Gastroesophageal sphincter (tissue), 4 donors: ENCODE measurements around the gene ARHGAP22. TPM values are rescaled to one million over a fixed set of nuclear protein-coding genes. Genes with fewer than 3 reads are reported as not detected.
A peak's percentile ranks its signal among the peaks of the same experiment; 100 is the strongest.

Experiments
- ATAC-seq: fragments of 150-250 bp; one replicate; pipeline ENCODE4 v1.9.1; 2016; ENCODE audit warnings: mild to moderate bottlenecking, moderate library complexity
- H3K27ac ChIP-seq, 4 donors: fragments of 200-600 bp; sonication (generic) in 3 of 4; 1 replicate in 3 of 4; 2 replicates in 1 of 4; pipeline ENCODE4 v1.5.1; 2016 to 2019
- H3K27me3 ChIP-seq: fragments of 200-600 bp; sonication (generic); one replicate; pipeline ENCODE4 v1.5.1; 2019
- H3K36me3 ChIP-seq, 2 donors: fragments of 200-600 bp; sonication (generic); one replicate each; pipeline ENCODE4 v1.5.1; 2019; ENCODE audit warnings: control low read depth in 1 of 2
- H3K4me1 ChIP-seq, 3 donors: fragments of 200-600 bp; sonication (generic); 1 replicate in 2 of 3; 2 replicates in 1 of 3; pipeline ENCODE4 v1.5.1; 2016 to 2019; ENCODE audit warnings: control low read depth in 2 of 3
- H3K4me3 ChIP-seq, 2 donors: fragments of 200-600 bp; sonication (generic); one replicate each; pipeline ENCODE4 v1.5.1; 2019; ENCODE audit warnings: mild to moderate bottlenecking in 1 of 2, moderate library complexity in 1 of 2
- H3K9me3 ChIP-seq, 3 donors: fragments of 200-600 bp; sonication (generic); one replicate each; pipeline ENCODE4 v1.5.1; 2017 to 2019; ENCODE audit warnings: control low read depth in 2 of 3
- CTCF ChIP-seq, 4 experiments: fragments of 200-600 bp in 2 of 4; fragments of 450-650 bp in 2 of 4; sonication (generic) in 1 of 4; IDR thresholded peaks; one replicate each; pipeline ENCODE4 v1.5.1; 2017 to 2019; ENCODE audit warnings: antibody characterized with exemption in 4 of 4, mild to moderate bottlenecking in 2 of 4, moderate library complexity in 2 of 4
- EP300 ChIP-seq: sonication (generic); formaldehyde crosslinking; IDR thresholded peaks from one replicate; pipeline ENCODE4 v1.6.1; 2017; ENCODE audit warnings: antibody characterized with exemption, mild to moderate bottlenecking
- POLR2A ChIP-seq, 2 donors: fragments of 450-650 bp; IDR thresholded peaks; one replicate each; pipeline ENCODE4 v1.6.1; 2017; ENCODE audit warnings: antibody characterized with exemption in 2 of 2, mild to moderate bottlenecking in 2 of 2, moderate library complexity in 1 of 2
- POLR2AphosphoS5 ChIP-seq: sonication (generic); formaldehyde crosslinking; IDR thresholded peaks from one replicate; pipeline ENCODE4 v1.6.1; 2017; ENCODE audit warnings: antibody characterized with exemption
- WGBS, 2 donors: methylation state at CpG; one replicate each; pipeline ENCODE4 v1.1.5; 2018; ENCODE audit warnings: low coverage in 1 of 2; 5-methylcytosine and 5-hydroxymethylcytosine counted together
- total RNA-seq, 4 donors: library from RNA; depleted of rRNA; stranded (reverse); fragments of >200 nt; gene quantifications; one replicate each; pipeline ENCODE4 v1.1.0, GENCODE V29; 2016

ARHGAP22 gene
- total RNA-seq, 4 donors from 2014 or later = 4.2 to 5.8 (median 5.1) TPM

DNA sequence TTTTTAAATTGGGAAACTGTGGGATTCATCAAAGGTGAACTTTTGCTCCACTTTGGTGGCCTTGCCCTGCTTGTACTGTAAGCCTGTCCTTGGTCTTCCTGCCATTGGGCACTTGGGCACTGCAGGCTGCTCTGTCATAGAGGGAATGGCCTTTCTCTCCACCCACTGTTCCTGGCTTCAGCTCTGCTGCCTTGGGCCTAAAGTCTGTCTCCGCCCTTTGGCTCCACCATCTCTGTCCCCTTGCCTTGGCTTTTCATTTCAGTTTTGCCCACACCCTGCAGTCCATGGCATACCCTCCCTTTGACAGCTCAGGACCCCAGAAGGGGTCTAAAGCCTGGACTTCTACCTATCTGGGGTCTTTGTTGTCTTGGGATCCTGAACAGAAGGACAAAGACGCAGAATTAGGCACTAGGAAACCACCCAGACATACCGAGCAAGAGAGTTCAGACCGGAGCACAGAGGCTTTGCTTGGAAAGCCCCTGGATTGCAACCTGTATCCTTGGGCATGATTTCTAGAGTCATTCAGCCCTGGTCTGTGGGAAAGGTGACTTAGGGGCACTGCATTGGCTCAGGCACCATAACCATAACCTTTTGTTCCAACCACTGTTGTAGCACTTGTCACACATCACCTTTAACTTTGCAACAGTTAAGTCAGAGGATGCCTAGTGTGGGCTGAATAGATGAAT, 5.2 kb upstream of the ARHGAP22 start:
- no peaks in the 10 kb centered on the region for H3K36me3 ChIP-seq
- ATAC-seq = no peak
- TF ChIP-seq POLR2AphosphoS5 = no peak
- WGBS, 2 donors = 77 to 82% methylated on average over 3 to 4 of the region's 4 CpGs
- peaks cover 0 to 9% (median 0%) of the 10 kb centered on the region in 3 donors for H3K4me1 ChIP-seq
- H3K27me3 ChIP-seq = peaks cover 17% of the 10 kb centered on the region
- H3K27ac ChIP-seq = no peak overlapping the region
- H3K4me3 ChIP-seq = no peak overlapping the region
- peaks cover 0 to 13% (median 0%) of the 10 kb centered on the region in 3 donors for H3K9me3 ChIP-seq

DNA sequence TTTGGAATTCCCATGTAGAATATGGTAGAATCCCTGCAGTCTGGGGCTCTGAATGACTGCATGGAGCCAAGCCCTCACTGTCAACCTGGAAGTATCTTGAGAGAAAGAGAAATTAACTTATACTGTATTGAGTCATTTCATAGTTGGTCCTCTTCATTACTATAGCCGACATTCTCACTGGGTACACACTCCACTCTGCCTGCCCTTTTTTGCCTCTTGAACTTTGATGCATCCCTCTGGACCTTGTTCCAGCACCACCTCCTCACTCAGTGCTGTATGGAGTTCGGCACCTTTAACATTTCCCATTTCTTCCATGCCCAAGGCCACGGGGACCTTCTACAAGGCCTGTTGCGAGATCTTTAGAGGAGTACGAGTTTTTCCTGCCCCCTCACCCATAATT, 4.6 kb upstream of the ARHGAP22 start:
- Histone ChIP-seq H3K9me3 (peaks cover 0 to 8% (median 0%) of the 10 kb centered on the region in 3 donors), H3K27ac (no peak overlapping the region), H3K4me1 (peaks cover 0 to 15% (median 5%) of the 10 kb centered on the region in 3 donors), H3K27me3 (peaks cover 23% of the 10 kb centered on the region), H3K36me3 (no peaks in the 10 kb centered on the region), H3K4me3 (no peak overlapping the region)
- ATAC-seq = no peak
- WGBS, 2 donors = 95 to 96% methylated on average over 4 to 5 of the region's 5 CpGs
- no peak for TF ChIP-seq CTCF (IDR thresholded peaks at IDR 0.05)
- TF ChIP-seq EP300 = no peak
- no peak for TF ChIP-seq POLR2AphosphoS5
- TF ChIP-seq POLR2A (IDR thresholded peaks at IDR 0.05) = no peak

DNA sequence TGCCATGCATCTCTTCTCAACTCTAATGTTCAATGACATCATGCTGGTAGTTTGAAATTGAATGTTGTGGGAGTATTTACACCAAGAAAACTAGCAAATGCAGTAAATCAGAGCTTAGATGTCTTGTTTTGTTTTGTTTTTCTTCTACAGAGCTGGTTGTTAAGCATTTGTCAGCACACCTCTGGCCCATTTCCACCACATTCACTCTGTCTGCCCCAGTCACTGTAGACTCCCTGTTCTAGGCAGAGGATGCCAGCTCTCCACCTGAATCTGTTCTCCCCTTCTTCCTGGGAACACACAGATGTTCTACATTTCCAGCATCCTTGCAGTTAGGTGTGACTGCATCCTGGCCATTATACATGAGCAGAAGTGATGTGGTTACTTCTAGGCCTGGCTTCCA, 4.1 kb upstream of the ARHGAP22 start:
- no peak overlapping the region for H3K27ac ChIP-seq
- peaks cover 0 to 3% (median 0%) of the 10 kb centered on the region in 3 donors for H3K9me3 ChIP-seq
- ATAC-seq = no peak

GRCh38 chr10:48608279-48608681, 3.4 kb upstream of the ARHGAP22 start:
- peaks cover 0 to 20% (median 11%) of the 10 kb centered on the region in 3 donors for H3K4me1 ChIP-seq
- 60 to 84% methylated on average over 1 to 3 of the region's 3 CpGs for whole genome bisulfite sequencing, 2 donors
- TF ChIP-seq EP300 = no peak
- TF ChIP-seq CTCF (IDR thresholded peaks at IDR 0.05) = peak in 3 of 4 experiments; percentile 16 to 57 (median 19)
- no peaks in the 10 kb centered on the region for H3K9me3 ChIP-seq
- H3K36me3 ChIP-seq = no peaks in the 10 kb centered on the region
- peaks cover 29% of the 10 kb centered on the region for H3K27me3 ChIP-seq
- H3K4me3 ChIP-seq = no peak overlapping the region
- H3K27ac ChIP-seq = no peak overlapping the region
- ATAC-seq = no peak

More for the DNA sequence above, 4.1 kb upstream of the ARHGAP22 start:
- Histone ChIP-seq H3K4me3 (no peak overlapping the region), H3K4me1 (peaks cover 0 to 20% (median 9%) of the 10 kb centered on the region in 3 donors), H3K27me3 (peaks cover 27% of the 10 kb centered on the region), H3K36me3 (no peaks in the 10 kb centered on the region)
- TF ChIP-seq POLR2A (IDR thresholded peaks at IDR 0.05) (no peak), POLR2AphosphoS5 (no peak), CTCF (IDR thresholded peaks at IDR 0.05) (no peak), EP300 (no peak)

DNA sequence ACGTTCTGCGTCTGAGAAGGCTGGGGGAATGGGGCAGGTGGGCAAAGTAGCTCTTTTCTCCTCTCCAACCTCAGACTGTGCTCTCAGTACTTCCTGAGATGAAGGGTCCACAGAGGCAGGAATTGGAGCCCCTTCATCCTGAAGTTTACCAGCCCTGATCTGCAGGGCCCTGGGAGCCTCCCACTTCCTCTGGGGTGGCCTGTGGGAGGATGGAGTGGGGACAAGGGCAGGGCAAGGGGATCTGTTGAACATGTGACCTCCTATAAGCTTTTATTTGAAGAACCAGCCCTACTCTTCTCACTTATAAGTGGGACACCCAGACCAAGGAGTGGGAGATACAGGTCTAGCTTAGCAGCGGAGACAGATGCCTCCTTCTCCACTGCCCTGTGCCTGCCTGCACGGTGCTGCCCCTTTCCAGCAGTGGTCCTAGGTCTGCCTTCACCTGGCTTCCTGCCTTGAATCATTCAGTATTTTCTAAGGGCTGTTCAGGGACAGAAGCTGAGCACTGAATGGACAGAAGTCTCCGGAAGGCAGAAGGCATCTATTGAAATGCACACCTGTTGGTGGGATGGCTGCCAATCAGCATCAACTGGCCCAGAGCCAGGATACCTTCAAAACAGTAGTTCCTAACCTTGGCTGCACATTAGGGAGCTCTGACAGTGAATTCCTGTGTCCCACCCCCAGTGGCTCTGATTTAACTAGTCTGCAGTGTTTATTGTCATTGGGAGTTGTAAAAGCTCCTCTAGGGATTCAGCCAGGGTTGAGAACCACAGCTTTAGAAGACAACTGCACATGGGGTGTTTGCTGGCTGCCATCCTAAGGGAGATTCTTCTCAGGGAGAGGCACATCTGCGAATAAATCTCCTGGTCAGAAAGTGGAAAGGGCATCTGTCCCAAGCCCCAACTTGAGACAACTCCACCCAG, 2.7 kb upstream of the ARHGAP22 start:
- peak overlapping the region in 2 of 4 donors; percentile 10 to 44 for H3K27ac ChIP-seq
- H3K4me3 ChIP-seq = no peak overlapping the region
- 69 to 80% methylated on average over 3 to 6 of the region's 6 CpGs for WGBS, 2 donors
- ATAC-seq = no peak
- H3K9me3 ChIP-seq = no peaks in the 10 kb centered on the region
- no peak for TF ChIP-seq CTCF (IDR thresholded peaks at IDR 0.05)
- TF ChIP-seq POLR2A (IDR thresholded peaks at IDR 0.05) = no peak
- TF ChIP-seq EP300 = no peak
- TF ChIP-seq POLR2AphosphoS5 = no peak
- H3K36me3 ChIP-seq = no peaks in the 10 kb centered on the region
- peaks cover 29% of the 10 kb centered on the region for H3K27me3 ChIP-seq
- peaks cover 0 to 20% (median 11%) of the 10 kb centered on the region in 3 donors for H3K4me1 ChIP-seq
